Thoracic aorta (tissue), 2 donors: ENCODE measurements around the gene NOS1AP. TPM values are rescaled to one million over a fixed set of nuclear protein-coding genes. Genes with fewer than 3 reads are reported as not detected.

ENCODE experiments used
- ATAC-seq: fragments of 150-250 bp; one replicate; pipeline ENCODE4 v1.8.0; 2017; ENCODE audit warnings: low read depth; ENCODE audit not compliant: insufficient number of reproducible peaks, low FRiP score
- DNase-seq: peaks from one replicate; pipeline ENCODE4 v3.0.0-alpha.2; 2020; ENCODE audit warnings: low spot score
- H3K27ac ChIP-seq, 2 donors: fragments of 200-600 bp; sonication (generic); 1 replicate in 1 of 2; 2 replicates in 1 of 2; pipeline ENCODE4 v1.5.1; 2016; ENCODE audit warnings: mild to moderate bottlenecking in 2 of 2, moderate library complexity in 2 of 2
- H3K27me3 ChIP-seq: fragments of 200-600 bp; sonication (generic); replicated peaks from 2 replicates; pipeline ENCODE4 v1.6.0; 2016; ENCODE audit warnings: mild to moderate bottlenecking; ENCODE audit not compliant: insufficient read depth
- H3K36me3 ChIP-seq: fragments of 200-600 bp; sonication (generic); one replicate; pipeline ENCODE4 v1.5.1; 2016
- H3K4me1 ChIP-seq, 2 donors: fragments of 200-600 bp; sonication (generic); 1 replicate in 1 of 2; 2 replicates in 1 of 2; pipeline versions ENCODE4 v1.5.1 to v1.6.0; 2016; ENCODE audit warnings: low read depth in 2 of 2, mild to moderate bottlenecking in 1 of 2; ENCODE audit not compliant: control insufficient read depth in 1 of 2
- H3K4me3 ChIP-seq: fragments of 200-600 bp; sonication (generic); 2 replicates; pipeline ENCODE4 v1.5.1; 2016; ENCODE audit warnings: mild to moderate bottlenecking
- H3K9me3 ChIP-seq: fragments of 200-600 bp; sonication (generic); 2 replicates; pipeline ENCODE4 v1.5.1; 2016
- total RNA-seq, 2 donors: library from RNA; depleted of rRNA; stranded (reverse); fragments of >200 nt; gene quantifications; one replicate each; pipeline versions ENCODE4 v1.1.0 to v1.2.3, GENCODE V29; 2016
- TF ChIP-seq, protein P1 (sequence below): fragments of 200-600 bp; sonication (generic); IDR thresholded peaks from one replicate; pipeline ENCODE4 v1.5.1; 2019; ENCODE audit warnings: antibody characterized with exemption

The NOS1AP gene
- total RNA-seq, 2 donors from 2014 or later, result 6.3 to 12.2 TPM

DNA sequence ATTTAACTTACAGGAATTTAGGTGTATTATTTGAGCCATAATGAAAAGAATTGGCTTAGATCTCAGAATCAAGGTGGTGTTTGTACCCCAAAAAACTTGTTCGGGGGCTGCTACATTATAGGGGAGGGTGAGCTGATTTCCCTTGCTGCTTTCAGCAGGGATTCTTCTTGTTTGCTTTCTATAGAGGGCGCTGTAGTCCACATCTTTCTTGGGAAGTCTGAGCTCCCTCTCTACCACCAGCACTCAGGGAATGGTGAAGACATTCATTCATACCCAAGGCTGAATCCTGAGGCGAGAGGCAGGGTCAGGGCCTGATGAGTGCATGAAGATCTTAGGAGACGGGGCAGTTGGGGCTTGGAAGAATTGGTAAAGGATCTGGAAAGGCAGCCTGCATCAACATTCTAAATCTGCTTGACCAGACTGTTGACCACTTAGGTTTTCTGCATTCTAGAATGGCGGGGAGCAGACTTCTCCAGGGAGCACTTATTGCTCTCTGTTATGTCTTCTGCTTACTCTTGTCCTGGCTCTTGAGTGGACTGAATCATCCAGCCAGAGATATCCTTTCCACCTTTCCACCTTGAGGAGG lies 288.3 kb downstream of the NOS1AP start:
- Histone ChIP-seq H3K4me3 (no peak overlapping the region), H3K27ac (no peak overlapping the region), H3K36me3 (no peaks in the 10 kb centered on the region), H3K4me1 (no peaks in the 10 kb centered on the region), H3K9me3 (no peaks in the 10 kb centered on the region), H3K27me3 (no peaks in the 10 kb centered on the region)
- no peak for DNase-seq
- no peak for ATAC-seq
- TF ChIP-seq, protein P1, sequence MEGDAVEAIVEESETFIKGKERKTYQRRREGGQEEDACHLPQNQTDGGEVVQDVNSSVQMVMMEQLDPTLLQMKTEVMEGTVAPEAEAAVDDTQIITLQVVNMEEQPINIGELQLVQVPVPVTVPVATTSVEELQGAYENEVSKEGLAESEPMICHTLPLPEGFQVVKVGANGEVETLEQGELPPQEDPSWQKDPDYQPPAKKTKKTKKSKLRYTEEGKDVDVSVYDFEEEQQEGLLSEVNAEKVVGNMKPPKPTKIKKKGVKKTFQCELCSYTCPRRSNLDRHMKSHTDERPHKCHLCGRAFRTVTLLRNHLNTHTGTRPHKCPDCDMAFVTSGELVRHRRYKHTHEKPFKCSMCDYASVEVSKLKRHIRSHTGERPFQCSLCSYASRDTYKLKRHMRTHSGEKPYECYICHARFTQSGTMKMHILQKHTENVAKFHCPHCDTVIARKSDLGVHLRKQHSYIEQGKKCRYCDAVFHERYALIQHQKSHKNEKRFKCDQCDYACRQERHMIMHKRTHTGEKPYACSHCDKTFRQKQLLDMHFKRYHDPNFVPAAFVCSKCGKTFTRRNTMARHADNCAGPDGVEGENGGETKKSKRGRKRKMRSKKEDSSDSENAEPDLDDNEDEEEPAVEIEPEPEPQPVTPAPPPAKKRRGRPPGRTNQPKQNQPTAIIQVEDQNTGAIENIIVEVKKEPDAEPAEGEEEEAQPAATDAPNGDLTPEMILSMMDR, result no peak

DNA sequence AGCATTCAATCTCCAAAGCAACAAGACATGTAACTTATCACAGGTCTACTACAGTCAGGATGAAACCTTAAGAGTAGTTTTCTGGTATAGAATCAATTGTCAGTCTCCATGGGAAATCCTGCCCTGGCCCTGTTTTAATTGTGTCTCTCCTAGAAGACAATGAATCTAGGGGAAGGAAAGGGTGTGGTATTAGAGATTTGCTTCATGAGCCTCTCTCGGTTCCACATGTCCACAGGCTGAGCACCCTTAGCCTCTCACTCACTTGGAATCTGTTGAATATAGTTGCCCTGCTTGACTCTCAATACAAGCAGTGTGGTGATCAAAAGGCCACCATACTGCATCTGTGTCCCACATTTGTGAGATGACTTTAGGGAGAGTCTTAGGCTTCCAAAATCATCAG lies 289.4 kb downstream of the NOS1AP start:
- DNase-seq (no peak), ATAC-seq (no peak)
- TF ChIP-seq, protein P1, result no peak
- Histone ChIP-seq H3K36me3 (no peaks in the 10 kb centered on the region), H3K4me3 (no peak overlapping the region), H3K27me3 (no peaks in the 10 kb centered on the region), H3K4me1 (no peaks in the 10 kb centered on the region), H3K27ac (no peak overlapping the region), H3K9me3 (no peaks in the 10 kb centered on the region)

DNA sequence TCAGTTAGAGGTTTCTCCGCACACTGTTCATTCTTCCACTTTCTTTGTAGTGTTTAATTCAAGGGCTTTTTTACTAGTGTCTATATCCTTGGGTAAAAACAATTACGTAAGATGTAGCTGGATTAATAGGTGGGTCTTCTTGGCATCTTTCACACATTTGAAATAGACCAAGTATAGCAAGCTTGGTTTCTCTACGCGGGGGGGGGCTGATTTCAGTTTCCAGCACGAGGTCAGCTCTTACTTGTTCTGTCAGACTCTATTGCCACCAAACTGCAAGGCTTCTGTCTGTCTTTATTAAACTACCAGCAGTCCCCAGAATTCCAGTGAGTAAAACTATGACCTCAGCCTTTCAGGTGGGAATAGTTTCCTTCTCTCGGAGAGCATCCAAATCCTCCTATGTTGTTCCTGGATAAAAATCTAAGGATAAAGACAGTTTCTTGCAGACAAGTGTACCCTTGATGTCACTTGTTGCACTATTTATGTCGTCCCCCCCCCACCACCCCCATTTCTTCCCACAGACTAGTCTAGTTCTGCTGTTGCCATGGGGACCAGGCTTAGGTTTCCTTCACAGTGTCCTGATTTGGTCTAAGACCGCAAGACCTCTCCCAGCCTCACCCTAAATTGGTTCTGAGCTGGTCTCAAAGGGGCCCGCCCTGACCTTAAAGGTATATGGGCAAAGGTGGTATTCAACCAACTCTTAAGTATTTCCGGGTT lies 290.2 kb downstream of the NOS1AP start:
- no peak overlapping the region for H3K27ac ChIP-seq
- no peak overlapping the region for H3K4me3 ChIP-seq
- no peaks in the 10 kb centered on the region for H3K36me3 ChIP-seq
- H3K9me3 ChIP-seq, result no peaks in the 10 kb centered on the region
- no peak for ATAC-seq
- no peaks in the 10 kb centered on the region for H3K4me1 ChIP-seq
- no peaks in the 10 kb centered on the region for H3K27me3 ChIP-seq
- no peak for DNase-seq
- TF ChIP-seq, protein P1, result no peak

DNA sequence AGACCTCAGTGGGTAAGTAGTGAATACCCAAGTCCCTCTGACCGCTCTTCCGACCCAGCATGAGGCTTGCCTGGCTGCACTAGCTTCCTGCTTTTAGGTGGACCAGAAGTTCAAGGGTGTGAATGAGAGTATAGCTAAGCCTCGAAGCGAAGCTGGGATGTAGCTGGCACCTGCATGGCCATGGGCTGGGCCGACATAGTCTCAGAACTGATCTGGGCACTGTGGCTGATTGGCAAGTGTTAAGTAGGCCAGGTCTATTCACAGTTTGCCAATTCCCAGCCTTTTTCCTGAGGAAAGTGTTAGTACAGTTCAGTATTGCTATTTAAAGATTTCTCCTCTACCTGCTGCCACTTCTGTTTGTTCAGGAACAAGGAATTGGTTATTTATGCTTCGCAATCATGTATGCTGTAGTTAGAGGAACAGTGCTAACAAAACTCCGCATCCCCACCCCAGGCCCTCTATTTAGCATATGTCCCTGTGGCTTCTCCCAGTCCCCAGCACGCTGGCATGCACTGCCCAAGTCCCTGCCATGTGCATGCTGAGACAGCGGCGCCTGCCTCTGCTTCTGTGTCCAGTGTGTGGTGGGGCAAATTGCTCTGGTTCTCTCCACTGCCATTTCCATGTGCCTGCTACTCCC lies 290.9 kb downstream of the NOS1AP start:
- H3K9me3 ChIP-seq, result no peaks in the 10 kb centered on the region
- no peaks in the 10 kb centered on the region for H3K27me3 ChIP-seq
- no peak overlapping the region for H3K27ac ChIP-seq
- H3K4me1 ChIP-seq, result no peaks in the 10 kb centered on the region
- DNase-seq (no peak), ATAC-seq (no peak)
- TF ChIP-seq, protein P1, result no peak
- H3K36me3 ChIP-seq, result no peaks in the 10 kb centered on the region
- no peak overlapping the region for H3K4me3 ChIP-seq

DNA sequence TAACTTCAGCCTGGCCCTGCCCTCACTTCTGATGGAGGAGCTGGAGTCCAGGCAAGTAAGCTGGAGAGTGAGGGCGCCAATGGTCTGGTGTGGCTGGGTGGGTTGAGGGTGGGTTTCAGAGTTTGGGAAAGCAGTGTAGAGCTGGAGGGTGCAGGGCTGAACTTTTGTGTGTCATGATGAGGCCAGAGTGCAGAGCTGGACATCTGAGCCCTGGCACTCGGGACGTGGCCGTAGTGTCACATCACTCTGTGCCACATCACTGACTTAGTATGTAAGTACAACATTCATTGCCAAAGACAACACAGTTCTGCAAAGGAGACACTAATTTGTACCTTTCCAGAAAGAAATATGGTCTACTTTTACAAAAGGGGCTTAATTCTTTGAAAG lies 291.4 kb downstream of the NOS1AP start:
- H3K9me3 ChIP-seq, result no peaks in the 10 kb centered on the region
- no peaks in the 10 kb centered on the region for H3K36me3 ChIP-seq
- no peaks in the 10 kb centered on the region for H3K27me3 ChIP-seq
- ATAC-seq, result no peak
- H3K4me1 ChIP-seq, result no peaks in the 10 kb centered on the region
- DNase-seq, result no peak
- H3K4me3 ChIP-seq, result no peak overlapping the region
- H3K27ac ChIP-seq, result no peak overlapping the region
- TF ChIP-seq, protein P1, result no peak
